HK-2 (cell line): ENCODE results near the gene PKIG.

Source experiments
- DNase-seq: peaks from one replicate; pipeline ENCODE4 v3.0.0-alpha.2; 2018; ENCODE audit not compliant: unreplicated experiment

PKIG gene

GRCh38 chr20:44596876-44597275, 14.5 kb downstream of the PKIG start:
- DNase-seq = no peak

- DNase-seq = no peak
Measured at GRCh38 chr20:44597516-44597915, 15.1 kb downstream of the PKIG start.

- DNase-seq = no peak
Measured at GRCh38 chr20:44597930-44598329, 15.6 kb downstream of the PKIG start.

- DNase-seq = peak; percentile 28
Measured at GRCh38 chr20:44598423-44599305, 16.3 kb downstream of the PKIG start.

GRCh38 chr20:44599715-44600114, 17.3 kb downstream of the PKIG start:
- no peak for DNase-seq

- no peak for DNase-seq
Measured at GRCh38 chr20:44600301-44600700, 17.9 kb downstream of the PKIG start.

GRCh38 chr20:44600758-44601201, 18.4 kb downstream of the PKIG start:
- DNase-seq = no peak

GRCh38 chr20:44601236-44601671, 18.9 kb downstream of the PKIG start:
- no peak for DNase-seq

GRCh38 chr20:44601801-44602204, 19.4 kb downstream of the PKIG start:
- no peak for DNase-seq

GRCh38 chr20:44603327-44603726, 20.9 kb downstream of the PKIG start:
- no peak for DNase-seq

- no peak for DNase-seq
Measured at GRCh38 chr20:44606725-44607441, 24.5 kb downstream of the PKIG start.

- DNase-seq = no peak
Measured at GRCh38 chr20:44609006-44609515, 26.7 kb downstream of the PKIG start.

- DNase-seq = peak; percentile 96
Measured at GRCh38 chr20:44609516-44610312, 27.3 kb downstream of the PKIG start.

GRCh38 chr20:44610313-44610962, 28.1 kb downstream of the PKIG start:
- DNase-seq = no peak

GRCh38 chr20:44613575-44613974, 31.2 kb downstream of the PKIG start:
- DNase-seq = no peak

- DNase-seq = no peak
Measured at GRCh38 chr20:44614525-44614924, 32.1 kb downstream of the PKIG start.

- no peak for DNase-seq
Measured at GRCh38 chr20:44615169-44615791, 32.9 kb downstream of the PKIG start.

GRCh38 chr20:44615876-44616603, 33.7 kb downstream of the PKIG start:
- DNase-seq = no peak

- DNase-seq = no peak
Measured at GRCh38 chr20:44616604-44616964, 34.2 kb downstream of the PKIG start.

GRCh38 chr20:44618318-44618731, 35.9 kb downstream of the PKIG start:
- no peak for DNase-seq
